Psoas muscle (tissue), 8 donors: ENCODE measurements around the gene KIAA1191. TPM values are rescaled to one million over a fixed set of nuclear protein-coding genes. Genes with fewer than 3 reads are reported as not detected.

ENCODE experiments used
- ATAC-seq, 4 donors: fragments of 200-7000 bp; cut with Tn5 transposase; one replicate each; pipeline ENCODE4 v1.9.1; 2020; ENCODE audit warnings: moderate library complexity in 3 of 4, mild to moderate bottlenecking in 2 of 4
- DNase-seq, 2 donors: peaks; one replicate each; pipeline ENCODE4 v3.0.0-alpha.2; 2020
- H3K27ac ChIP-seq: fragments of 200-600 bp; one replicate; pipeline ENCODE4 v1.8.0; 2022
- H3K27me3 ChIP-seq, 3 donors: fragments of 200-600 bp in 1 of 3; one replicate each; pipeline versions ENCODE4 v1.6.1 to v1.8.0; 2013 to 2022; ENCODE audit warnings: low read length in 2 of 3, mild to moderate bottlenecking in 2 of 3, moderate library complexity in 1 of 3; ENCODE audit not compliant: insufficient read depth in 3 of 3
- H3K36me3 ChIP-seq, 2 donors: fragments of 200-600 bp in 1 of 2; one replicate each; pipeline versions ENCODE4 v1.6.1 to v1.8.0; 2013 to 2022; ENCODE audit warnings: low read depth in 1 of 2, mild to moderate bottlenecking in 1 of 2, moderate library complexity in 1 of 2; ENCODE audit not compliant: insufficient read depth in 1 of 2
- H3K4me1 ChIP-seq: fragments of 200-600 bp; one replicate; pipeline ENCODE4 v1.8.0; 2022
- H3K4me3 ChIP-seq: fragments of 200-600 bp; one replicate; pipeline ENCODE4 v1.8.0; 2022; ENCODE audit warnings: mild to moderate bottlenecking
- H3K9me3 ChIP-seq: fragments of 200-600 bp; one replicate; pipeline ENCODE4 v1.8.0; 2022
- WGBS, 3 donors: extraction: QIAGEN DNeasy Blood & Tissue Kit; methylation state at CpG; one replicate each; pipeline versions ENCODE4 v1.1.6 to v1.1.7; 2013; 5-methylcytosine and 5-hydroxymethylcytosine counted together
- intact Hi-C, 2 donors: fragments of 100-400 bp; cut with DNase I; formaldehyde crosslinking; loops; one replicate each; pipeline versions ENCODE4 v1.11.0 to v1.14.2; 2022
- polyA plus RNA-seq, 3 donors: library from polyadenylated mRNA; stranded (reverse); fragments of 200-250 nt; gene quantifications; one replicate each; pipeline ENCODE4 v1.2.3, GENCODE V29; 2013
- total RNA-seq, 4 donors: library from RNA; stranded (reverse); fragmentation: NEBNext Ultra II Directional in 2 of 4; extraction: Animal tissue kit (Norgen Biotek cat#: 25700) in 2 of 4; gene quantifications; one replicate each; pipeline versions ENCODE4 v1.2.1 to v1.2.4, GENCODE V29; 2021 to 2023
- TF ChIP-seq, protein P1 (sequence below): fragments of 200-600 bp; IDR thresholded peaks from one replicate; pipeline ENCODE4 v1.8.0; 2022; ENCODE audit warnings: antibody characterized with exemption
- donor health status: healthy with polysubstance abuse.
- donor health status: DM: no; HTN: no; CAD: no; lungs with moderate emphysema.
- donor health status: Bipolar disorder and iron deficiency.
- donor health status: healthy.
- donor health status: DM: yes; HTN: yes; CAD: no.
- donor health status: DM: no; HTN: no; CAD: no.
- donor health status: DM: no; HTN: no; CAD: no.
- donor health status: DM: yes; HTN: yes; CAD: no.

KIAA1191 gene
- total and polyA plus RNA-seq, 7 donors, result 27.0 to 201 (median 69.3) TPM

DNA sequence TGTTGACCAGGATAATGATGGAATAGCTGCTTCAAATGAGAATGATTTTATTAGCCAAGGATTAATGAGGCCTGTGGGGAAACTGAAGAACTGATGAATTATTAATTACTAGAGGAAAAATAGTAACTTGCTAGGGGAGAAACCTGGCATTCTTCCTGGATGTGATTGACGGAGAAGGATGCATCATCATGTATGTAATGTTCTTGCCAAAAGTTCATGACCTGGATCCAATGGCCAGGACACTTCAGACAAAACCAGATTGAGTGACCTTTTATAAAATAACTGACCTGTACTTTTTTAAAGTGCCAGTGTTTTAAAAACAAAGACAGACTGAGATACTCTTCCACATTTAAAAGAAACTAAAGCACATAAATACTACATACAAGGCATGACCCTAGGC is 23.7 kb downstream of the KIAA1191 start:
- ATAC-seq, result no peak
- no peaks in the 10 kb centered on the region for H3K27me3 ChIP-seq
- H3K4me3 ChIP-seq, result no peak overlapping the region
- H3K27ac ChIP-seq, result no peak overlapping the region
- H3K4me1 ChIP-seq, result no peaks in the 10 kb centered on the region
- no peaks in the 10 kb centered on the region for H3K9me3 ChIP-seq
- DNase-seq, result no peak
- peaks cover 6 to 30% of the 10 kb centered on the region in 2 donors for H3K36me3 ChIP-seq
- TF ChIP-seq, protein P1, sequence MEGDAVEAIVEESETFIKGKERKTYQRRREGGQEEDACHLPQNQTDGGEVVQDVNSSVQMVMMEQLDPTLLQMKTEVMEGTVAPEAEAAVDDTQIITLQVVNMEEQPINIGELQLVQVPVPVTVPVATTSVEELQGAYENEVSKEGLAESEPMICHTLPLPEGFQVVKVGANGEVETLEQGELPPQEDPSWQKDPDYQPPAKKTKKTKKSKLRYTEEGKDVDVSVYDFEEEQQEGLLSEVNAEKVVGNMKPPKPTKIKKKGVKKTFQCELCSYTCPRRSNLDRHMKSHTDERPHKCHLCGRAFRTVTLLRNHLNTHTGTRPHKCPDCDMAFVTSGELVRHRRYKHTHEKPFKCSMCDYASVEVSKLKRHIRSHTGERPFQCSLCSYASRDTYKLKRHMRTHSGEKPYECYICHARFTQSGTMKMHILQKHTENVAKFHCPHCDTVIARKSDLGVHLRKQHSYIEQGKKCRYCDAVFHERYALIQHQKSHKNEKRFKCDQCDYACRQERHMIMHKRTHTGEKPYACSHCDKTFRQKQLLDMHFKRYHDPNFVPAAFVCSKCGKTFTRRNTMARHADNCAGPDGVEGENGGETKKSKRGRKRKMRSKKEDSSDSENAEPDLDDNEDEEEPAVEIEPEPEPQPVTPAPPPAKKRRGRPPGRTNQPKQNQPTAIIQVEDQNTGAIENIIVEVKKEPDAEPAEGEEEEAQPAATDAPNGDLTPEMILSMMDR, result no peak
- intact Hi-C loops, result no loop called here
- WGBS, 3 donors, result 26 to 43% (median 28%) methylated on average over 1 of the region's 1 CpG

DNA sequence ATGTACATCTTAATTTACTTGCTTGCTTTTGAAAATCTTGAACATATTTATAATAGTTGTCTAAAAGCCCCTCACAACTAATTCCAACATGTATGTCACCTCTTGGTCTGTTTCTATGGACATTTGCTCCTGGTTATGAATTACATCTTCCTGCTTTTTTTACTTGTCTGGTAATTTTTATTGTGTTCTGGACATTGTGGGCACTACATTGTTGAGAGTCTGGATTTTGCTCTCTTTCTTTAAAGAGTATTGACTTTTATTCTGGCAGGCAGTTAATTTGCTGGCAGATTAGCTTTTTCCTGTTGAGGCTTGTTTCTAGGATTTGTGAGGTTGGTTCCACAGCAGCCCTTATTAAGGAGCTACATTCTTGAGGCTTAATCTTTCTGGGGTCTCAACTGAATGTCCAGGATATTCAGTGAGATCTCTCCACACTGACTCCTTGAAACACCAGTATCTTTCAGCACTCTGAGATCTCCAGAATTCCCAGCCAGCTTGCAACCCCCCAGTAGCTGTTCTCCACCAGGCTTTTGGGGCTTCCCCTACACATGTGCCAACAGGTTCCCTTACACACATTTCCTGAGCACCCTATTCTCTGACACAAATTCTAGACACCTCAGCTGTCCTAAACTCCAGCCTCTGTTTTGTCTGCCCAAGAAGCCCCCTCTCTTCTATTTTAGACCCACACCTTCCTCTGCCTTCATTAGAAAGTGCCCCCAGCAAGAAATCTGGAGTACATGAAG is 27.4 kb downstream of the KIAA1191 start:
- intact Hi-C loops, result no loop called here
- H3K27ac ChIP-seq, result no peak overlapping the region

DNA sequence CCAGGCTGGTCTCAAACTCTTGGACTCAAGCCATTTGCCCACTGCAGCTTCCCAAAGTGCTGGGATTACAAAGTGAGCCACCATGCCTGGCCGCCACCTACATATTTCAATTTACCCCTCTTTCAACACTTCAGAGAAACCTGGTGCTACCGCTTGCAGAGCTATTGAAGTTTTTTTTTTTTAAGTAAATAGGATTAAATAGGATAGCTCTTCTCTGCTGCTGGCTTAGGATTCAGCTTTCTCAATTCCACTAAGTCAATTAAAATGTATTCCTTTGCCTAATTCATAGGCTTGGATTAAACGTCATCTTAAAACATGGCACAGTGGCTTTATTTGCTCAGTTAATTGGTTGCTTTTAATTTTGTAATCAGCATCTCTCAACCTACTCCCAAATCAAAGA is 41.0 kb downstream of the KIAA1191 start:
- Histone ChIP-seq H3K4me1 (no peaks in the 10 kb centered on the region), H3K27me3 (no peaks in the 10 kb centered on the region), H3K9me3 (no peaks in the 10 kb centered on the region), H3K4me3 (no peak overlapping the region), H3K27ac (no peak overlapping the region), H3K36me3 (peaks cover 0 to 42% of the 10 kb centered on the region in 2 donors)
- no peak for DNase-seq
- ATAC-seq, result no peak
- WGBS, 3 donors, result 94 to 97% (median 97%) methylated on average over 3 of the region's 3 CpGs
- intact Hi-C loops, result no loop called here
- TF ChIP-seq, protein P1, result no peak

More for the DNA sequence above, 27.4 kb downstream of the KIAA1191 start:
- peaks cover 6 to 23% of the 10 kb centered on the region in 2 donors for H3K36me3 ChIP-seq
- no peak overlapping the region for H3K4me3 ChIP-seq
- H3K27me3 ChIP-seq, result no peaks in the 10 kb centered on the region
- DNase-seq, result no peak
- H3K4me1 ChIP-seq, result no peaks in the 10 kb centered on the region
- H3K9me3 ChIP-seq, result no peaks in the 10 kb centered on the region
- TF ChIP-seq, protein P1, result no peak
- ATAC-seq, result no peak

DNA sequence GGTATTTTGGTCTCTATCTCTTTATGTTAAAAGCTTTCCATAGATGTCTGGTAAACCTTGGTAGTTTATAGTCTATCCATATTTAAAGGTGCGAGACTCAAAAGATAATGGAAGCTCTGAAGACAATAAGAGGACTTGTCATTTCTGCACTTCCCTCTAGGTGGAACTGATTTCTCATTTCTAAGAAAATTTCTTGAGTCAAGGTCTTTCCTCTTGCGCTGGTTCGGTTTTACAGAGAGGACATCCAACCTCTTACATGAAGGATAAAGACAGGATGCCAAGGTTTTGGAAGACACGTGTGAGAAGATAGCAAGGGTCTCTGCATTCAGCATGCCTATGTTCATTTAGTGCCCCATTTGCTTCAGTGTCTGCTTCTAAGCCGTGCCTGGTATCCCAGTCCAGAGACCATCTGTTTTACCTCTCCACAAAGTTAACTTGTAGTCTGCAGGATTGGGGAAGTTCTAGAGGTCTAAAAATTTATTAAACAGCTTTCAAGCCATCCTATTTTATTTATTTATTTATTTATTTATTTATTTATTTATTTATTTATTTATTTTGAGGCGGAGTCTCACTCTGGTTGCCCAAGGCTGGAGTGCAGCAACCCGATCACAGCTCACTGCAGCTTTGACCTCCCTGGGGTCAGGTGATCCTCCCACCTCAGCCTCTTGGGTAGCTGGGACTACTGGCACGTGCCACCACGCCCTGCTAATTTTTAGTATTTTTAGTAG is 41.6 kb downstream of the KIAA1191 start:
- peaks cover 3 to 46% of the 10 kb centered on the region in 2 donors for H3K36me3 ChIP-seq
- intact Hi-C loops, result no loop called here
- ATAC-seq, result peak in 1 of 4 donors; percentile 45

More for the DNA sequence above, 41.6 kb downstream of the KIAA1191 start:
- Histone ChIP-seq H3K4me3 (no peak overlapping the region), H3K9me3 (no peaks in the 10 kb centered on the region), H3K27me3 (no peaks in the 10 kb centered on the region), H3K27ac (no peak overlapping the region), H3K4me1 (no peaks in the 10 kb centered on the region)
- WGBS, 3 donors, result 80 to 84% (median 82%) methylated on average over 9 of the region's 9 CpGs
- TF ChIP-seq, protein P1, result peak; percentile 21
- DNase-seq, result no peak
